ENCODE data around the gene KNDC1. TPM values are rescaled to one million over a fixed set of nuclear protein-coding genes. Genes with fewer than 3 reads are reported as not detected.

Gene KNDC1
- total RNA-seq, 1 experiment from 2014 or later, result 15.7 TPM

- H3K23me2 ChIP-seq (ENCODE audit: insufficient read length, low read depth, low read length, poor library complexity, severe bottlenecking), result peaks cover 14% of the 10 kb centered on the region
- H2BK15ac ChIP-seq (ENCODE audit: low read depth, low read length), result no peak overlapping the region
- Mint-ChIP-seq H3K4me1 (peaks cover 11 to 25% of the 10 kb centered on the region in 2 experiments), H3K36me3 (ENCODE audit: insufficient read depth in 1 of 3, low read depth in 3 of 3) (peaks cover 0 to 20% (median 0%) of the 10 kb centered on the region in 3 experiments; a peak in 3 of 7 replicates), H3K4me3 (no peak overlapping the region), H3K27ac (no peak overlapping the region), H3K27me3 (ENCODE audit: low read depth) (peaks cover 42% of the 10 kb centered on the region), H3K9me3 (no peaks in the 10 kb centered on the region; a peak in 1 of 5 replicates)
- H2BK5ac ChIP-seq (ENCODE audit: insufficient read length, low read length), result no peak overlapping the region
- H3K27me3 ChIP-seq (ENCODE audit: insufficient read depth, low read length), result peaks cover 14% of the 10 kb centered on the region; the same call in 1 of the 2 replicates
- H4K20me1 ChIP-seq (ENCODE audit: control insufficient read depth, insufficient read depth, insufficient read length), result no peaks in the 10 kb centered on the region
- no peak for TF ChIP-seq CTCF (conservative IDR thresholded peaks at IDR 0.05)
- no peak overlapping the region for H2BK20ac ChIP-seq (ENCODE audit: low read depth, low read length, poor library complexity, severe bottlenecking)
- no peak overlapping the region for H2BK12ac ChIP-seq (ENCODE audit: insufficient read length, low read depth, low read length)
- no peak overlapping the region for H2AFZ ChIP-seq (ENCODE audit: low read length)
- H3K79me2 ChIP-seq (ENCODE audit: insufficient read depth, low read length), result no peaks in the 10 kb centered on the region
- no peak overlapping the region for H3T11ph ChIP-seq (ENCODE audit: low read length)
- H3K23ac ChIP-seq (ENCODE audit: insufficient read length, low read depth, low read length), result no peak overlapping the region
- H3K4me2 ChIP-seq (ENCODE audit: insufficient read depth, insufficient read length, low read length), result no peak overlapping the region
- no peak overlapping the region for H2BK120ac ChIP-seq (ENCODE audit: low read depth, low read length, poor library complexity, severe bottlenecking)
- H3K9me3 ChIP-seq (ENCODE audit: control insufficient read depth, low read depth, low read length), result no peaks in the 10 kb centered on the region
- H2AK5ac ChIP-seq (ENCODE audit: insufficient read length, low read length), result no peak overlapping the region
- H3K79me1 ChIP-seq (ENCODE audit: insufficient read depth, low read depth, low read length, poor library complexity, severe bottlenecking), result no peaks in the 10 kb centered on the region
- no peak overlapping the region for H3K14ac ChIP-seq (ENCODE audit: insufficient read depth, low read length)
- H3K9ac ChIP-seq (ENCODE audit: extremely low read depth, insufficient read length, low read length), result no peak overlapping the region
- no peak overlapping the region for H4K91ac ChIP-seq (ENCODE audit: insufficient read length, low read depth, low read length)
- no peak overlapping the region for H3K56ac ChIP-seq (ENCODE audit: insufficient read length, low read depth, low read length)
- no CpG with 5 or more reads among the region's 15 CpGs for WGBS (ENCODE audit: extremely low coverage, insufficient read length, low lambda C conversion rate)
- no peaks in the 10 kb centered on the region for H3K4me1 ChIP-seq (ENCODE audit: insufficient read depth, low read length)
- no peak overlapping the region for H3K27ac ChIP-seq (ENCODE audit: insufficient read length, low read depth, low read length)
- no peak overlapping the region for H4K8ac ChIP-seq (replicated peaks; ENCODE audit: insufficient read length, low read depth, low read length)
- H4K5ac ChIP-seq (ENCODE audit: insufficient read length, low read depth, low read length), result no peak overlapping the region
- no peak overlapping the region for H3K18ac ChIP-seq (ENCODE audit: insufficient read length, low read depth, low read length)
- DNase-seq, result no peak
- no peak overlapping the region for H3K4ac ChIP-seq (ENCODE audit: low read depth, low read length)
Measured at GRCh38 chr10:133239990-133240389, 80.0 kb downstream of the KNDC1 start.

Data from H9 (cell line).